Epidermal melanocyte (primary cell): ENCODE results near the gene FNDC10.
"Not testable (repeated sequence)": the region's sequence is repeated elsewhere in the genome, so short reads cannot be mapped to it uniquely, and the experiment has no call there.

ENCODE experiments used
- DNase-seq: peaks from one replicate; pipeline ENCODE4 v3.0.0; 2011; ENCODE audit warnings: low spot score; ENCODE audit not compliant: insufficient read length

FNDC10 gene

DNA sequence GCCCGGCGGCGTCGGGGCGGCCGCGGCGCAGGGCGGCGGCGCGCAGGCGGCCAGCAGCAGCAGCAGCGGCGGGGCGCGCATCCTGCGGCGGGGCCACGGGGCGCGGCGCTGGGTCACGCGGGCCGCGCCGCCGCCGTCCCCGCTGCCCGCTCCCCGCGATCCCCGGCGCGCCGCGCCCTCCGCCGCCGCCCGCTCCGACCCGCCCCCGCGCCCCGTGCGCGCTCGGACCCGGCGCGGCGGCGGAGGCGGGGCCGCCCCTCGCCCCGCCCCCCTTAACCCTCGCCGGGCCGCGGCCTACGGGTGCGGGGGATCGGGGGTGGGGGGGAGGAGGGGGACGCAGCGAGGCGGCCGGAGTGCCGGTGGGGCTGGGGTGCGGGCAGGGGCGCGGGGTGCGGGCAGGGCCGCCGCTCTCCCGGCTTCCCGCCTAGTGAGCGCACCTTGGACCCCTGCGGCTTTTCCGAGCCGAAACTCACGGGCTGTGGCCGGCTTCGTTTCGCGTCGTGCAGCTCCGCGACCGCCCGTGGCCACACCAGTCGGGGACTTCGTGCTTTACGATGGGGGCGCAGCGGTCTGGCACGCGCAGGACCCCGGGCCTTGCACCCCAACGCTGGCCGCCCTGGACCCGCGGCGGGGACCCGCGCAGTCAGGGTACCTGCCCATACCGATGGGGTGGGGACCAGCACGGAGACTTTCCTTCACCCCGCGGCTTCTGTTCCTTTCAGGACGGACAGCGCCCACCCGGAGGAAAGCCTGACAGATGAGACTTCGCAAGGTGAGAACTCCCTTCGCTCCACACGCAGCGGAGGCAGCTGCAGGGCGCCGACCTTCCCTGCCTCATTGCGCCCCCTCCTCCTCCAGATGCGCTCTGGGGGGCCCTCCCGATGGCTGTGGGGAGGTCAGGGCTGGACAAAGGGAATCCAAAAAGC lies at the start of gene FNDC10:
Gene FNDC10, minus strand, starts transcription at position 201 of the 926 bp plus-strand sequence. Its CDS starts 120 bp downstream, at position 81.
- DNase-seq, result peak; percentile 24

DNA sequence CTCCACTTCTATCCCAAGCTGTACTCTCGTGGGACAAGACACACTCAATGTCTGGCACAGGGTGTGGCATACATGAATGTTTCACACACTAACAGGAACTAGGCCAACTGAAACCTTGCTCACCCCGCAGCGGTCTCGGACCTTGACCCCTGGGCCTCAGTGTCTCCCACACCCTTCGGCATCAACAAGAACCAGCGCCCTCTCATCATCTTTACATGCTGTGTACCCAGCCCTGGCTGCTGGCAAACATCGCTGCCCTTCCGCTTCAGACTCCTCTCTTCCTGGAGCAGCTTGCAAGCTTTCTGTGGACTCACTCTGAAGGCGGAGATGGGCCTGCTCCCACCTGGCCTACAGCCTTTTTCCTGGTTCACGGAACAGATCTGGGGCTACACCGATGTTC lies 48.3 kb upstream of the FNDC10 start:
- DNase-seq, result not testable (repeated sequence)

GRCh38 chr1:1647567-1648241 lies 47.8 kb upstream of the FNDC10 start:
- DNase-seq, result not testable (repeated sequence)

- DNase-seq, result not testable (repeated sequence)
Measured at GRCh38 chr1:1646326-1646725, 46.4 kb upstream of the FNDC10 start.

- DNase-seq, result not testable (repeated sequence)
Measured at GRCh38 chr1:1640711-1641461, 41.0 kb upstream of the FNDC10 start.

GRCh38 chr1:1640081-1640480 lies 40.1 kb upstream of the FNDC10 start:
- not testable (repeated sequence) for DNase-seq

DNA sequence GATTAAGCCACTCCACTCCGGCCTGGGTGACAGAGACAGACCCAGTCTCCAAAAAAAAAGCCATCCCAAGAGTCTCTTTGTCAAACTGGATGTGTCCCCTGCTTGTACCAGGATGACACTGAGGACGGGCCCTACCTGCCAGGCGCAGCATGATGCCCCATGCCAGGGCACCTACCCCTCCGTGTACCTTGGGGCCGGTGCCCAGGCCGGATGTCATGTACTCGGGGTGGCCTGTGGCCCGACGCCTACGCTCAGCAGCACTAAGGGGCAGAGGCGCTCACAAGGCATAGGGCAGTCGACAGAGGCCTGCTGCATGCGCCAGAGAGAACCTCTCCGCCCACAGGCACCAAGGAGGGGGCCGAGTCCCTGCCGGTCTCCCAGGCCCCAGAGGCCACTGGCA lies 39.4 kb upstream of the FNDC10 start:
- DNase-seq, result not testable (repeated sequence)

- not testable (repeated sequence) for DNase-seq
Measured at GRCh38 chr1:1638528-1638927, 38.6 kb upstream of the FNDC10 start.

DNA sequence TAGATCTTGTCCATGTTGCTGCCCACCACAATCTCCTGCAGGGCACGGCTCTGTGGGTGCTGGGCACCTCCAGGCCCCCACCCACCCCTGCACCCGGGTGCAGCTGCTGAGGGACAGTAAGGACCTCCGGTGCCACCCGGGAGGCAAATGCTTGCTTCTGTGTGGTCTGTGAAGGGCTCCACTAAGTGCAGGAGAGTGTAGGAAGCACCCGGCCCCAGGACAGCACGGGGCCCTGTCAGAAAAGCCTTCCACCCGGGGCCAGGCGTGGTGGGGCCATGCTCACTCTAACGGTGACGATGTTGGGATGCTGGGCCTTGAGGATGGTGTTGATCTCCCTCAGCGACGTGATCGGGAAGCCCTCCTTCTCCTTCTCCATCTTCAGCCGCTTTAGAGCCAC lies 37.5 kb upstream of the FNDC10 start:
- DNase-seq, result not testable (repeated sequence)

- not testable (repeated sequence) for DNase-seq
Measured at GRCh38 chr1:1636621-1637478, 36.9 kb upstream of the FNDC10 start.

- DNase-seq, result not testable (repeated sequence)
Measured at GRCh38 chr1:1634613-1635012, 34.7 kb upstream of the FNDC10 start.

DNA sequence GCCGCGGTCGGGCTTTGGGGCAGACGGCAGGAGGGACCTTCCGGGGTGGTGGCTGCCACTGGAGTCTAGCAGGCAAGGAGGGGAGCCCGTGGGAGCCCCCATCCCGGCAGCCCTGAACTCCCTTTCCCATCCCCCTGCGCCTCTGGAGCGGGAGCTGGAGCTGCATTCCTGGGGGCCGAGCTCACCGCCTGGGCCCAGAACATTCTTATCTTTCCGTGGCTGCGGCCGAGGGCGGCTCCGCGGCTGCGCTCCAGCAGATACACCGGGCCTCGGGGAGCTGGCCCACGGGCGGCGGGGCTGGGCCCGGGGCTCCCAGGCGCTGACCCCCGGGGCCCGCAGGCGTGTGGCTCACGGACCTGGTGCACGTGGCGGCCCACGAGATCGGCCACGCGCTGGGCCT lies 33.5 kb upstream of the FNDC10 start:
- not testable (repeated sequence) for DNase-seq

- peak; percentile 39 for DNase-seq
Measured at GRCh38 chr1:1631782-1632420, 32.0 kb upstream of the FNDC10 start, which contains the start of gene MMP23B. MMP23B (plus strand) TSS chr1:1632173; CDS start chr1:1632219, 46 bp downstream.

DNA sequence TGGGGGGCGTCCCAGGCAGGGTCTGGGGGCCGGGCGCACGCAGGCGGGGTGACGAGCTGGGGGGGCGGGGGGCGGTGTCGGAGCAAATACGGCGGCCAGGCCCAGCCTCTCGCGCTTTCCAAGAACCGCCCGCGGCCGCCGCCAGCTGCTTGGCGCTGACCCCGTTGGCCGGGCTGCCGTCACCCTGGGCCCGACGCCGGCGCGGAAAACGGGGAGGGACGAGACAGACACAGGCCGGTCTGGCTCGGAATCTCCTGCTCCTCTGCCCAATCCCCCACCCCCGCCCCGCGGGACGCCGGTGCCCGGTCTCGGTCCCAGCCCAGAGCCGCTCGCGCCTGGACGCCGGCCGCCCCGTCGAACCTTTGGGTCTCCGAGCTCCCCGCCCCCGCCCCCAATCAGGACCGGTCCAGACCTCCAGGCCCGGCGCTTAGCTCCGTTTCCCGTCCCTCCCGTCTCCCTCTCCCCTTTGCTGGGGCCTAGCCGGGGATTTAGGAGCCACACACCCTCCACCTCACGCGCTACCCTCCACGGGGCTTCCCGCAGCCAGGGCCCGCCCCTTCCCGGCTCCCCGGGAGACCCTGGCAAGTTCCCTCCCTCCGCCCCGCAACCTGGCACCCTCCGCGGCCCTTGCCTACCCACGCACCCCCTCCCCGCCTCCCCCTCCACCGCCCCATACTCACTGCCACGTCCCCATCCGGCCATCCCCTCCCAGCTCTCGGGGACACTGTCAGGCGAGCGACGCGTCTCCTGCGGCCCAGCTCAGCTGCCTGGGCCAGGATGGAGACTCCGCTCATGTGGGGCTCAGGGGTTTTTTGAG lies 31.2 kb upstream of the FNDC10 start:
- DNase-seq, result peak; percentile 37

- DNase-seq, result peak; percentile 85
Measured at GRCh38 chr1:1630191-1630964, 30.4 kb upstream of the FNDC10 start.

- peak; percentile 16 for DNase-seq
Measured at GRCh38 chr1:1629430-1630190, 29.7 kb upstream of the FNDC10 start.

DNA sequence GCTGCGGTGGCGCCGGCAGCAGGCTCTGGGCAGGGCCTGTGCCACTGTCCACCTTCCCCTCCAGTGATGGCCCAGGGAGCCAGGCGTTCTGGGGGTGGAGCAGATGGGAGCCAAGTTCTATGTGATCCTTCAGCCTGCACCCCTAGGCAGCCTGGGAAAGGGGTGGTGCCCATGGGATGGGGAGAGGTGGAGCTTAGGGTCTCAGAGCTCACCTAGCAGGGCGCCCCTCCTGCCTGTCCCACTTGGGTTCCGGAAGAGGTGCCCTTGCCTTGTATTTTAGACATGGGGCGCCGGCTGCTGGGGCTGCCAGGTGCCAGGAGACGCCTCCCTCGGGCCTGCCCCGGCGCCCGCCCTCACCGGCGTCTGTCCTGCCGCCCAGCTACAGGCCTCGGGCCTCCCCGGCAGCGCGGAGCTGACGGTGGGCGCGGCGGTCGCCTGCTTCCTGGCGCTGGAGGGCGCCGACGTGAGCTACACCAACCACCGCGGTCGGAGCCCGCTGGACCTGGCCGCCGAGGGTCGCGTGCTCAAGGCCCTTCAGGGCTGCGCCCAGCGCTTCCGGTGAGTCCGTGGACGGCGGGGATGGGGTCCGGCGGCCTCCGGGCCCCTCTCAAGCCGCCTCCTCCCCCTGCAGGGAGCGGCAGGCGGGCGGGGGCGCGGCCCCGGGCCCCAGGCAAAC lies 29.0 kb upstream of the FNDC10 start:
- peak; percentile 3 for DNase-seq
